K562 (cell line): ENCODE data around the gene HOXA7. TPM values are rescaled to one million over a fixed set of nuclear protein-coding genes. Genes with fewer than 3 reads are reported as not detected.

Experiments
- ATAC-seq: fragments of 200-7000 bp; cut with Tn5 transposase; 3 replicates; pipeline ENCODE4 v1.9.1; 2020; ENCODE audit warnings: moderate library complexity
- BruUV-seq: library from RNA; stranded (reverse); fragments of 400-500 nt; replicated peaks from 2 replicates; lab custom pipeline; 2021; lab: Mats Ljungman, UMichigan
- CTCF ChIA-PET: fragments of 300-600 bp; formaldehyde crosslinking; extraction: SDS; loops from one replicate; lab custom pipeline; 2021; ENCODE audit warnings: low intra/inter-chr PET ratio; lab: Yijun Ruan, JAX
- POLR2A ChIA-PET: fragments of 300-600, 350-650 bp; sonication (Branson Sonifier 250); formaldehyde crosslinking; extraction: SDS; loops from one replicate; lab custom pipeline; 2021; ENCODE audit warnings: antibody characterized with exemption, inconsistent platforms; lab: Yijun Ruan, JAX
- DNase-seq, 4 experiments: peaks; one replicate each; pipeline versions ENCODE4 v3.0.0 to v3.0.0-alpha.2; 2011 to 2018; ENCODE audit warnings: low spot score in 3 of 4, mixed read lengths in 3 of 4; ENCODE audit errors: extremely low read depth in 1 of 4
- FAIRE-seq: peaks from 2 replicates; lab custom pipeline; 2011; peaks lifted over from hg19 to GRCh38; lab: Jason Lieb, UNC
- H2AFZ ChIP-seq: 2 replicates; pipeline ENCODE4 v1.6.0; 2011; ENCODE audit warnings: low read depth, low read length, control low read depth, inconsistent platforms
- H3K27ac ChIP-seq: fragments of 200-600 bp; 3 replicates; pipeline ENCODE4 v1.8.0; 2011; ENCODE audit warnings: low read depth, mild to moderate bottlenecking, control low read depth, inconsistent platforms, low read length, moderate library complexity, mixed read lengths; ENCODE audit errors: extremely low read depth
- H3K27me3 ChIP-seq, 2 experiments: fragments of 300-600 bp in 1 of 2; 2 replicates in 1 of 2; 3 replicates in 1 of 2; pipeline versions ENCODE4 v1.6.0 to v1.8.0; 2011; ENCODE audit warnings: inconsistent platforms in 2 of 2, low read length in 2 of 2, mild to moderate bottlenecking in 1 of 2, mixed read lengths in 1 of 2, moderate library complexity in 1 of 2; ENCODE audit not compliant: control insufficient read depth in 2 of 2, insufficient read depth in 2 of 2
- H3K36me3 ChIP-seq: fragments of 300-600 bp; 3 replicates; pipeline ENCODE4 v1.8.0; 2011; ENCODE audit warnings: mild to moderate bottlenecking, low read length, inconsistent platforms; ENCODE audit not compliant: control insufficient read depth, insufficient read depth
- H3K4me1 ChIP-seq, 2 experiments: fragments of 200-600 bp in 1 of 2; replicated peaks in 1 of 2; 2 replicates in 1 of 2; 3 replicates in 1 of 2; pipeline versions ENCODE4 v1.5.1 to v1.8.0; 2011; ENCODE audit warnings: inconsistent platforms in 2 of 2, low read length in 2 of 2, mild to moderate bottlenecking in 1 of 2, mixed read lengths in 1 of 2, moderate library complexity in 1 of 2; ENCODE audit not compliant: control insufficient read depth in 2 of 2, insufficient read depth in 2 of 2
- H3K4me2 ChIP-seq: 2 replicates; pipeline ENCODE4 v1.6.1; 2011; ENCODE audit warnings: low read length, control low read depth, inconsistent platforms, mixed read lengths; ENCODE audit not compliant: insufficient read depth
- H3K4me3 ChIP-seq: fragments of 200-600 bp; sonication (generic), shearing (Covaris generic); 2 replicates; pipeline ENCODE4 v1.5.1; 2016; ENCODE audit warnings: control low read depth, inconsistent platforms
- H3K79me2 ChIP-seq: fragments of 200-600 bp; 3 replicates; pipeline ENCODE4 v1.8.0; 2011; ENCODE audit warnings: low read length, inconsistent platforms; ENCODE audit not compliant: control insufficient read depth, insufficient read depth
- H3K9ac ChIP-seq, 2 experiments: 2 replicates each; pipeline versions ENCODE4 v1.6.0 to v1.6.1; 2011; ENCODE audit warnings: low read depth in 2 of 2, low read length in 2 of 2, control low read depth in 1 of 2, inconsistent platforms in 1 of 2, mild to moderate bottlenecking in 1 of 2, mixed read lengths in 1 of 2; ENCODE audit not compliant: insufficient read depth in 1 of 2
- H3K9me1 ChIP-seq: one replicate; pipeline ENCODE4 v1.6.0; 2011; ENCODE audit warnings: inconsistent platforms, mild to moderate bottlenecking, low read length, moderate library complexity; ENCODE audit not compliant: control insufficient read depth, insufficient read depth
- H3K9me3 ChIP-seq: replicated peaks from 2 replicates; pipeline ENCODE4 v1.5.1; 2011; ENCODE audit warnings: low read depth, low read length, inconsistent platforms; ENCODE audit not compliant: control insufficient read depth, insufficient read depth
- H4K20me1 ChIP-seq: replicated peaks from 2 replicates; pipeline ENCODE4 v1.6.1; 2011; ENCODE audit warnings: low read length, inconsistent platforms, mixed read lengths; ENCODE audit not compliant: control insufficient read depth, insufficient read depth
- CBX2 ChIP-seq: fragments of 200-600 bp; sonication (generic); IDR thresholded peaks from one replicate; pipeline ENCODE4 v1.6.1; 2012; ENCODE audit warnings: mild to moderate bottlenecking, low read length, inconsistent platforms; ENCODE audit not compliant: insufficient read depth, poor library complexity, severe bottlenecking
- ERF ChIP-seq: fragments of 450-650 bp; formaldehyde crosslinking; IDR thresholded peaks from 2 replicates; pipeline ENCODE4 v1.4.0; 2020; ENCODE audit warnings: mild to moderate bottlenecking, mixed read lengths
- HDAC2 ChIP-seq: fragments of 450-650 bp; IDR thresholded peaks from 2 replicates; pipeline ENCODE4 v1.6.1; 2016; ENCODE audit warnings: mild to moderate bottlenecking
- IRF9 ChIP-seq: fragments of 450-650 bp; IDR thresholded peaks from 2 replicates; pipeline ENCODE4 v1.6.1; 2016; ENCODE audit warnings: missing biosample characterization, missing genetic modification characterization
- KAT2B ChIP-seq: IDR thresholded peaks from one replicate; pipeline ENCODE4 v1.6.1; 2012; ENCODE audit warnings: low read depth, mild to moderate bottlenecking, control low read depth, inconsistent platforms, low read length, moderate library complexity
- KLF10 ChIP-seq: fragments of 250-450 bp; sonication (Bioruptor Pico); IDR thresholded peaks from 2 replicates; pipeline ENCODE4 v1.6.1; 2021; ENCODE audit warnings: matching md5 sums
- PRDM10 ChIP-seq: fragments of 450-650 bp; IDR thresholded peaks from 2 replicates; pipeline ENCODE4 v1.6.1; 2018; ENCODE audit not compliant: partially characterized antibody
- ZNF408 ChIP-seq: fragments of 250-450 bp; sonication (Bioruptor Pico); IDR thresholded peaks from 2 replicates; pipeline ENCODE4 v1.4.0; 2020; ENCODE audit warnings: low read depth, mild to moderate bottlenecking, moderate library complexity
- ZNF436 ChIP-seq: fragments of 250-450, 450-650 bp; sonication (Bioruptor Pico); formaldehyde crosslinking; IDR thresholded peaks from 2 replicates; pipeline ENCODE4 v1.7.0; 2020; ENCODE audit warnings: mild to moderate bottlenecking
- ZNF518B ChIP-seq: fragments of 250-450 bp; sonication (Bioruptor Pico); IDR thresholded peaks from 2 replicates; pipeline ENCODE4 v1.5.0; 2021; ENCODE audit warnings: mild to moderate bottlenecking, moderate library complexity
- WGBS: fragments of 100-300 bp; shearing (Covaris generic); methylation state at CpG from one replicate; pipeline ENCODE4 v1.1.6; 2016; ENCODE audit warnings: low coverage, mixed read lengths; ENCODE audit not compliant: insufficient coverage; ENCODE audit errors: missing lambda C conversion rate; 5-methylcytosine and 5-hydroxymethylcytosine counted together
- in situ Hi-C: fragments of 300-500 bp; cut with MboI; formaldehyde crosslinking; loops from 4 replicates; pipeline ENCODE4 v1.15.0; 2018; ENCODE audit warnings: inconsistent platforms, mixed read lengths
- intact Hi-C: fragments of 100-400 bp; cut with micrococcal nuclease; formaldehyde crosslinking; loops from 2 replicates; pipeline ENCODE4 v1.14.2; 2022
- polyA plus RNA-seq, 8 experiments: library from polyadenylated mRNA; depleted of rRNA in 4 of 8; stranded (reverse) in 5 of 8; unstranded in 3 of 8; fragments of >200 nt; fragmentation: Nextera tagmentation in 2 of 8; fragmentation: Illumina TruSeq in 1 of 8; extraction: Ambion mirVana in 2 of 8; extraction: Trizol in 1 of 8; gene quantifications; 2 replicates each; pipeline versions ENCODE4 v1.2.1 to v1.2.3, GENCODE V29; 2011 to 2014; ENCODE audit warnings: inconsistent platforms in 1 of 8, missing spikeins in 1 of 8
- total RNA-seq, 7 experiments: library from RNA; depleted of rRNA in 6 of 7; stranded (reverse); fragments of >200 nt in 6 of 7; fragmentation: Illumina TruSeq in 2 of 7; extraction: Trizol in 2 of 7; gene quantifications; 2 replicates each; pipeline versions ENCODE4 v1.2.1 to v1.2.3, GENCODE V29; 2011 to 2021; ENCODE audit warnings: low replicate concordance in 1 of 7

The HOXA7 gene
- total and polyA plus RNA-seq, 9 of the 15 experiments (the other 6 are each of a cell fraction or from before 2014, with no cell fraction given) = not detected

GRCh38 chr7:27123477-27124053, 32.9 kb downstream of the HOXA7 start:
- DNase-seq (no peak), FAIRE-seq (no peak), ATAC-seq (no peak)
- Histone ChIP-seq H2AFZ (no peak overlapping the region), H4K20me1 (no peaks in the 10 kb centered on the region; the same call in none of the 2 replicates), H3K4me3 (no peak overlapping the region), H3K4me1 (no peaks in the 10 kb centered on the region), H3K79me2 (no peaks in the 10 kb centered on the region), H3K36me3 (no peaks in the 10 kb centered on the region), H3K9ac (no peak overlapping the region), H3K27me3 (peaks cover 28 to 57% of the 10 kb centered on the region in 2 experiments; a peak in 4 of 5 replicates), H3K4me2 (no peak overlapping the region), H3K9me1 (no peaks in the 10 kb centered on the region), H3K9me3 (no peaks in the 10 kb centered on the region), H3K27ac (no peak overlapping the region)
- intact Hi-C loops (no loop called here), in situ Hi-C loops (no loop called here)
- WGBS = 15% methylated on average over 20 of the region's 26 CpGs
- ChIA-PET CTCF (no interaction called here), POLR2A (no interaction called here)
- no TSS peak for BruUV-seq
- TF ChIP-seq KLF10 = no peak
- TF ChIP-seq ZNF436 (CRISPR knock-in tag) = no peak
- no peak for TF ChIP-seq ERF (CRISPR knock-in tag)
- TF ChIP-seq PRDM10 = no peak
- TF ChIP-seq ZNF518B = no peak
- TF ChIP-seq HDAC2 = no peak
- TF ChIP-seq CBX2 = no peak
- TF ChIP-seq KAT2B = no peak
- TF ChIP-seq IRF9 (tag) = no peak
- TF ChIP-seq ZNF408 (CRISPR knock-in tag) = no peak
